Ishikawa (cell line): Measurements from ENCODE around the gene MTRR.

Experiments used
- CEBPB ChIP-seq: IDR thresholded peaks from 2 replicates; pipeline ENCODE4 v1.6.1; 2012
- CREB1 ChIP-seq: IDR thresholded peaks from 2 replicates; pipeline ENCODE4 v1.6.1; 2012; ENCODE audit warnings: low read depth
- EGR1 ChIP-seq: IDR thresholded peaks from 2 replicates; pipeline ENCODE4 v1.6.1; 2012
- EP300 ChIP-seq: IDR thresholded peaks from 2 replicates; pipeline ENCODE4 v1.6.1; 2012; ENCODE audit warnings: borderline replicate concordance
- FOXM1 ChIP-seq: IDR thresholded peaks from 2 replicates; pipeline ENCODE4 v1.6.1; 2012; ENCODE audit warnings: low read depth, borderline replicate concordance
- NFIC ChIP-seq: IDR thresholded peaks from 2 replicates; pipeline ENCODE4 v1.6.1; 2012
- RAD21 ChIP-seq: IDR thresholded peaks from 2 replicates; pipeline ENCODE4 v1.6.1; 2012; ENCODE audit warnings: low read depth
- TAF1 ChIP-seq: IDR thresholded peaks from 2 replicates; pipeline ENCODE4 v1.6.1; 2012; ENCODE audit warnings: low read depth, mild to moderate bottlenecking
- TCF12 ChIP-seq: IDR thresholded peaks from 2 replicates; pipeline ENCODE4 v1.6.1; 2012; ENCODE audit warnings: low read depth
- TEAD4 ChIP-seq: IDR thresholded peaks from 2 replicates; pipeline ENCODE4 v1.6.1; 2012
- YY1 ChIP-seq: IDR thresholded peaks from 2 replicates; pipeline ENCODE4 v1.6.1; 2012; ENCODE audit warnings: low read depth
- ZBTB7A ChIP-seq: IDR thresholded peaks from 2 replicates; pipeline ENCODE4 v1.6.1; 2012; ENCODE audit warnings: low read depth
- TF ChIP-seq, protein P1 (sequence below): IDR thresholded peaks from 2 replicates; pipeline ENCODE4 v1.6.1; 2012
- TF ChIP-seq, protein P2 (sequence below): IDR thresholded peaks from 2 replicates; pipeline ENCODE4 v1.6.1; 2012
- TF ChIP-seq, protein P3 (sequence below): IDR thresholded peaks from 2 replicates; pipeline ENCODE4 v1.6.1; 2012; ENCODE audit warnings: low read depth, mild to moderate bottlenecking

The MTRR gene

DNA sequence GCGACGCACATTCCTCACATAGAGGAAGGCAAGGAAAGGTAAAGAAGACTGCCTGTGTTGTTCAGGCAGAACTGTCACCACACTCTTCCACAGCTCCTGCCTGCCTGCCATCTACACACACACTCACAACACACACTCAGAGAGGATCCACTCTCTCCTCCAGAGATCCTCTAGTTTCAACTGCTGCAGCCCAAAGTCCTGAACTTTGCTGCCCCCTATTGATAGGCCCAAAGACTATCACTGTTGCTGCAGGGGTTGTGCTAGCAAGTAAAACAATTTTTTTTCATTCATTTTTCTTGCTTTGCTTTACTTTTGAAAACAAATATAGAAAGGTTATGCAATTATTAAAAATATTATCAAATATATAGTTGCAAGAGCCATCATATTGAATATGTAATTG lies 12.1 kb upstream of the MTRR start:
- TF ChIP-seq TCF12 (no peak), CREB1 (no peak), YY1 (no peak), ZBTB7A (no peak), NFIC (no peak), RAD21 (peak; percentile 67), TEAD4 (no peak)
- TF ChIP-seq, protein P1, sequence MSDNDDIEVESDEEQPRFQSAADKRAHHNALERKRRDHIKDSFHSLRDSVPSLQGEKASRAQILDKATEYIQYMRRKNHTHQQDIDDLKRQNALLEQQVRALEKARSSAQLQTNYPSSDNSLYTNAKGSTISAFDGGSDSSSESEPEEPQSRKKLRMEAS, result no peak
- TF ChIP-seq, protein P2, sequence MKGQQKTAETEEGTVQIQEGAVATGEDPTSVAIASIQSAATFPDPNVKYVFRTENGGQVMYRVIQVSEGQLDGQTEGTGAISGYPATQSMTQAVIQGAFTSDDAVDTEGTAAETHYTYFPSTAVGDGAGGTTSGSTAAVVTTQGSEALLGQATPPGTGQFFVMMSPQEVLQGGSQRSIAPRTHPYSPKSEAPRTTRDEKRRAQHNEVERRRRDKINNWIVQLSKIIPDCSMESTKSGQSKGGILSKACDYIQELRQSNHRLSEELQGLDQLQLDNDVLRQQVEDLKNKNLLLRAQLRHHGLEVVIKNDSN, result no peak

DNA sequence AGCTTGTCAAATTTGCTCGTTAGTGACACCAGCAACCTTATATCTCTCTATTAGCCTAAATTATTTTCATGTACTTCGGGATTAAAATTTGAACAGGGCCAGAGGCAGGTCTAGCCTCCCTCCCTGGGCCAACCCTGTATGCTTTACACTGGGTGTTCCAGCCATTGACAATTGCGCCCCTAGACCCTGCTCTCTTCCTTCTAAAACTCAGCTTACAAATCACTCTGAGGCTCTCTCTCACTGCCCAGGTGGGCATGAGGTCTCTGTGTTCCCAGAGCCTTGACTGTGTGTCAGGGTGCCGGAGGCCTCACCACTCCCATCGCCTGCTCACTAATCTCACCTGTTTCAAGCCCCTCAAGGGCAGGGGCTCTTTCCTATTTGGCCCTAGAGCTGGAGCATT lies 11.6 kb upstream of the MTRR start:
- no peak for TF ChIP-seq CEBPB
- TF ChIP-seq, protein P1, result no peak
- TF ChIP-seq YY1, result no peak
- TF ChIP-seq, protein P2, result no peak
- no peak for TF ChIP-seq CREB1
- TF ChIP-seq FOXM1, result no peak
- TF ChIP-seq RAD21, result no peak
- TF ChIP-seq, protein P3, sequence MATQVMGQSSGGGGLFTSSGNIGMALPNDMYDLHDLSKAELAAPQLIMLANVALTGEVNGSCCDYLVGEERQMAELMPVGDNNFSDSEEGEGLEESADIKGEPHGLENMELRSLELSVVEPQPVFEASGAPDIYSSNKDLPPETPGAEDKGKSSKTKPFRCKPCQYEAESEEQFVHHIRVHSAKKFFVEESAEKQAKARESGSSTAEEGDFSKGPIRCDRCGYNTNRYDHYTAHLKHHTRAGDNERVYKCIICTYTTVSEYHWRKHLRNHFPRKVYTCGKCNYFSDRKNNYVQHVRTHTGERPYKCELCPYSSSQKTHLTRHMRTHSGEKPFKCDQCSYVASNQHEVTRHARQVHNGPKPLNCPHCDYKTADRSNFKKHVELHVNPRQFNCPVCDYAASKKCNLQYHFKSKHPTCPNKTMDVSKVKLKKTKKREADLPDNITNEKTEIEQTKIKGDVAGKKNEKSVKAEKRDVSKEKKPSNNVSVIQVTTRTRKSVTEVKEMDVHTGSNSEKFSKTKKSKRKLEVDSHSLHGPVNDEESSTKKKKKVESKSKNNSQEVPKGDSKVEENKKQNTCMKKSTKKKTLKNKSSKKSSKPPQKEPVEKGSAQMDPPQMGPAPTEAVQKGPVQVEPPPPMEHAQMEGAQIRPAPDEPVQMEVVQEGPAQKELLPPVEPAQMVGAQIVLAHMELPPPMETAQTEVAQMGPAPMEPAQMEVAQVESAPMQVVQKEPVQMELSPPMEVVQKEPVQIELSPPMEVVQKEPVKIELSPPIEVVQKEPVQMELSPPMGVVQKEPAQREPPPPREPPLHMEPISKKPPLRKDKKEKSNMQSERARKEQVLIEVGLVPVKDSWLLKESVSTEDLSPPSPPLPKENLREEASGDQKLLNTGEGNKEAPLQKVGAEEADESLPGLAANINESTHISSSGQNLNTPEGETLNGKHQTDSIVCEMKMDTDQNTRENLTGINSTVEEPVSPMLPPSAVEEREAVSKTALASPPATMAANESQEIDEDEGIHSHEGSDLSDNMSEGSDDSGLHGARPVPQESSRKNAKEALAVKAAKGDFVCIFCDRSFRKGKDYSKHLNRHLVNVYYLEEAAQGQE, result no peak
- TF ChIP-seq EGR1, result no peak
- no peak for TF ChIP-seq EP300
- TF ChIP-seq TAF1, result no peak
- no peak for TF ChIP-seq NFIC
- TF ChIP-seq ZBTB7A, result no peak
- no peak for TF ChIP-seq TCF12
- TF ChIP-seq TEAD4, result no peak

DNA sequence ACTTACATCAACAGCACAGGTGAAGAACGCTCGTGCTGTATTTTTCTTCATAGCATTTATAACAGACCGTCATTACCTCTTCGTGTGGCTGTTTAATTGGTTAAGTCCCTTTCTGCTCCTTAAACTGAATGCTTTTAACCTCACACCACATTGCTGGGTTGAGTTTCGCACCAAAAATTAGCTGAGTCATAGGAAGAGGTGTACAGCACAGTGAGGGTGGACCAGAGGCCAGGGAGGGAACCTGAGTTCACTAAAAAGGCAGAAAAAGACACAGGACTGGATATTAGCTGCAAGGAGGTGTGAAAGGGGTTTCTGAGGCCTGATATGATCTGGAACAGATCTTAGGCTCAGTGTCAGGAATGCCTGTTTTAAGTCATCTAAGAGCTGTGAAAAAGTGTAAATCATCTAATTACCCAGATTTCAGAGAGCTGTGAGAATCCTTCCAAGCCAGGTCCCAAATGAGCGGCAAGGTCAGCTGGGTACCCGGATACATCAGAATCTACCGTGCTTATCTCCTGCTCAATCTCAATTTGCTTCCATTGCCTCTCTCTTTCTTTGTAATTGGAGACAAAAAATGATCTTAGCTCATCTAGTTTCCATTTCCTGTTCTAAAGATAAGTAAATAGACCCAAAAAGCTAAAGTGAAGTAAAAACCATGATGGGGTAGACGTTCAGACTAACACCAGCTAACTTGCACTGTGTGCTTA lies 10.9 kb upstream of the MTRR start:
- TF ChIP-seq TAF1, result no peak
- TF ChIP-seq, protein P2, result no peak
- TF ChIP-seq, protein P3, result no peak
- no peak for TF ChIP-seq EP300
- TF ChIP-seq YY1, result no peak
- TF ChIP-seq FOXM1, result no peak
- TF ChIP-seq RAD21, result no peak
- TF ChIP-seq ZBTB7A, result no peak
- TF ChIP-seq NFIC, result no peak
- TF ChIP-seq EGR1, result no peak
- no peak for TF ChIP-seq CEBPB

DNA sequence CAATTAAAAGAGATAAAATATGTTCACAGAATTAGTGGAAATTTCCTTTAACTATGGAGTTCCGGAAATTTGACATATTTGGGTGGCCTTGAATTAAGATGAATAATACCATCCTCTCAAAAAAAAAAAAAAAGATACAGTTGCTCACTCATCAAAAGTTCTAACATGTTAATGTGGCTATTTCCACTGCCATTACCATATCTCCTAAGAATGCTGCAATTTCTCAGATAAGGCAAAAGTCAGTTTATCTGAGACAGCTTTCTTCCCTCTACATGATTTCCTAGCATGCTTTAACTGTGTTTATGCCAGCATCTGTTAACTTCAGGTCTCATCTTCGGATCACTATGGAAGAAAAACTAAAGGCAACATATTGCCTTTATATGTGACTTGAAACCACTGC lies 2.8 kb upstream of the MTRR start:
- TF ChIP-seq NFIC, result no peak
- no peak for TF ChIP-seq YY1
- TF ChIP-seq TAF1, result no peak
- no peak for TF ChIP-seq ZBTB7A
- no peak for TF ChIP-seq TEAD4
- TF ChIP-seq, protein P3, result no peak
- TF ChIP-seq, protein P2, result no peak
- TF ChIP-seq FOXM1, result no peak
- TF ChIP-seq EGR1, result no peak
- TF ChIP-seq RAD21, result no peak
- TF ChIP-seq CREB1, result no peak
- TF ChIP-seq, protein P1, result no peak
- no peak for TF ChIP-seq EP300
- no peak for TF ChIP-seq TCF12
- no peak for TF ChIP-seq CEBPB
